NB4 (cell line): ENCODE data around the gene PCNX2.

Experiments used
- DNase-seq: peaks from one replicate; pipeline ENCODE4 v3.0.0; 2010; ENCODE audit warnings: low read depth
- H3K4me3 ChIP-seq: one replicate; pipeline ENCODE4 v1.5.1; 2011; ENCODE audit warnings: mild to moderate bottlenecking, low read depth, low read length, moderate library complexity
- MYC ChIP-seq: IDR thresholded peaks from 2 replicates; pipeline ENCODE4 v1.6.1; 2011; ENCODE audit warnings: low read depth, low read length
- POLR2A ChIP-seq: IDR thresholded peaks from 2 replicates; pipeline ENCODE4 v1.6.1; 2011; ENCODE audit warnings: mild to moderate bottlenecking; ENCODE audit not compliant: insufficient read length; ENCODE audit errors: extremely low read depth
- TF ChIP-seq, protein P1 (sequence below): IDR thresholded peaks from one replicate; pipeline ENCODE4 v1.5.1; 2012; ENCODE audit warnings: low read depth, low read length
- TF ChIP-seq, protein P2 (sequence below): IDR thresholded peaks from 2 replicates; pipeline ENCODE4 v1.6.1; 2011; ENCODE audit warnings: low read depth, low read length

The PCNX2 gene

DNA sequence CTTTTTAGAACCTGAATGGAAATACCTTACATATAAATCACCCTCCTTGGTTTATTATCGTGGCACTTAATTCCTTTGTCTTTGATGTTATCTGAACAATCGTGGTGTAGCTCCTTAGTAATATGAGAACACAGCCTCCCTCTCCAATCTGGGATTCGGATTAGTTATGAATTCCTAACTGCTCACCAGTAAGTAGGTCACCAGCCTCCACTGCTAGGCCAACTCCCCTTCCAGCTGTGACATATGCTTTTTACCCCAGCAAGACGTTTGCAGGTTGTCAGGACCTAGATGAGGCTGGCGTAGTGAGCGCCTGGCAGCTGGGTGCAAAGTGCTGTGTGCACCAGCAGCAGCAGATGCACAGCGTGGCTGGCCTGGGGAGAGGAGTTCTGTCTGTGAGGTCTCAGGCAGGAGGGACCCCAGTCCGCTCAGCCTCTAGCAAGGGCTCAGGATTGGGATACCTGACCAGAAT lies 306.9 kb downstream of the PCNX2 start:
- TF ChIP-seq, protein P1, sequence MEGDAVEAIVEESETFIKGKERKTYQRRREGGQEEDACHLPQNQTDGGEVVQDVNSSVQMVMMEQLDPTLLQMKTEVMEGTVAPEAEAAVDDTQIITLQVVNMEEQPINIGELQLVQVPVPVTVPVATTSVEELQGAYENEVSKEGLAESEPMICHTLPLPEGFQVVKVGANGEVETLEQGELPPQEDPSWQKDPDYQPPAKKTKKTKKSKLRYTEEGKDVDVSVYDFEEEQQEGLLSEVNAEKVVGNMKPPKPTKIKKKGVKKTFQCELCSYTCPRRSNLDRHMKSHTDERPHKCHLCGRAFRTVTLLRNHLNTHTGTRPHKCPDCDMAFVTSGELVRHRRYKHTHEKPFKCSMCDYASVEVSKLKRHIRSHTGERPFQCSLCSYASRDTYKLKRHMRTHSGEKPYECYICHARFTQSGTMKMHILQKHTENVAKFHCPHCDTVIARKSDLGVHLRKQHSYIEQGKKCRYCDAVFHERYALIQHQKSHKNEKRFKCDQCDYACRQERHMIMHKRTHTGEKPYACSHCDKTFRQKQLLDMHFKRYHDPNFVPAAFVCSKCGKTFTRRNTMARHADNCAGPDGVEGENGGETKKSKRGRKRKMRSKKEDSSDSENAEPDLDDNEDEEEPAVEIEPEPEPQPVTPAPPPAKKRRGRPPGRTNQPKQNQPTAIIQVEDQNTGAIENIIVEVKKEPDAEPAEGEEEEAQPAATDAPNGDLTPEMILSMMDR: no peak
- TF ChIP-seq, protein P2, sequence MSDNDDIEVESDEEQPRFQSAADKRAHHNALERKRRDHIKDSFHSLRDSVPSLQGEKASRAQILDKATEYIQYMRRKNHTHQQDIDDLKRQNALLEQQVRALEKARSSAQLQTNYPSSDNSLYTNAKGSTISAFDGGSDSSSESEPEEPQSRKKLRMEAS: no peak
- no peak for TF ChIP-seq POLR2A
- no peak for TF ChIP-seq MYC
- H3K4me3 ChIP-seq: no peak overlapping the region
- DNase-seq: no peak

DNA sequence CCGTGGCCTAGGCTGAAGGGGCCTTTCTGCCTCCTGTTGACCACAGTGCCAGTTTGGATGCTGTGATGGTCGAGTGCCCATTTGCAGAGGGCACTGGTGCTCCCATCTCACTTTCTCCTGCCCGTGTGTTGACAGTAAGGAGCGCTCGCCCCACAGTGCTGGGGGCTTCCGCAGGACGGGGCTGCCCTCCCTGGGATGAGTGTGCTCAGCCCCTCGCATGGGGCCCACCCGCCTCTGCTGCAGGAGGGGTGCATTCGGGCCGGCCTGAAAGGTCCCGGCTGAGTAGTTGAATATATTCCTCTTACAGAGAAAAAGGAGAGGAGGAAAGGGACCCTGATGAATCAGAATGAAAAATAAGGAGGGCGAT lies 307.8 kb downstream of the PCNX2 start:
- TF ChIP-seq POLR2A (no peak), MYC (no peak)
- TF ChIP-seq, protein P2: no peak
- TF ChIP-seq, protein P1: no peak
- no peak overlapping the region for H3K4me3 ChIP-seq
- no peak for DNase-seq

DNA sequence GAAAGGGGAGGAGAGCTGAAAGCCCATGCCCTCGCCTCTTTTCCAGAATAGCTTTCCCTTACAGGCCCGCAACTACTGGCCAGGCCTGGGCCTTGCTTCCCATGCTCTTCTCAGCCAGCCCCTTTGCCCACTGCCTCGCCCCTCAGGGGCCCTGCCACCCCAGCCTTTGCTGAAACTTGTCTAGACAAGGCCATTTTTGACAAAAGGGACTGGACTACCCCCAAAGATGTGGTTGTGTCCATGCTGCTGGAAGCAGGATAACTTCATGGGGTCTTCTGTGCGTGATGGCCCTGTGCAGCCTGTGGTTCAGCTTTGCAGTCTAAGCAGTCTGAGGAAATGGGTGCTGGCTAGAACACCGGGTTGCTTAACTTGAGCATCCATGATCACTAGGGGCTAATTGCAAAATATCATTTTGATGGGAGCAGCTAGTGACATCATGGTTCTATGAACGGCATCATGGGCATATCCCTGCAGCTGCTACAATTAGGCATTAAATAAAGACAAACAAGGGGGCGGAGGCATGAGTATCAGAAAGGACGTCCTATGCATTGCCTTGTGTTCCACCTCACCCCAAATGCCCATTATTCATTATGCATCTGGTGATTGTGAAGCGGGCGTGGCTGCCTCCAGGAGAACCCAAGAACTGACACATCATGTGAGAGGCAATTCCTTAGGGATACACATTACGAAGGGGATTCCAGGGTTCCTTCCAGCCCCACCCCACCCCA lies 308.3 kb downstream of the PCNX2 start:
- no peak for DNase-seq

DNA sequence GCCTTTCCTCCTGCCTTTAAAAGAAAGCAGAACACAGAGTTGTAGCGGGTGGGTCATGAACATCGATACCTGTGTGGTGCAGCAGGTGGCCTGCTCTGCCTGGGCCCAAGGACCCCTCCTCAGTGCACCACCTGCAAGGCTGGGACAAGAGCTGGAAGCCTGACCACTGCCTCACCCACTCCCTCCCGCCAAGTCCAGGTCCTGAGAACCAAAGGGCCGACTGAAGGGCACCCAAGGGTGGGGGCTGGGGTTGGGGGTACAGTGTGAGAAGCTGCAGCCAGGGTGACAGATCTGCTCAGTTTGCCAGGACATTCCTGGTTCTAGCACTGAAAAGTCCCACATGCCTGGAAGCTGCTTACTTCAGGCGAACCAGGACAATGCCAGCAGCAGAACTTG lies 309.0 kb downstream of the PCNX2 start:
- TF ChIP-seq POLR2A (no peak), MYC (no peak)
- TF ChIP-seq, protein P2: no peak
- TF ChIP-seq, protein P1: no peak
- H3K4me3 ChIP-seq: no peak overlapping the region
- DNase-seq: no peak

More for the DNA sequence above, 308.3 kb downstream of the PCNX2 start:
- H3K4me3 ChIP-seq: no peak overlapping the region
- TF ChIP-seq, protein P2: no peak
- TF ChIP-seq, protein P1: no peak
- TF ChIP-seq MYC (no peak), POLR2A (no peak)

DNA sequence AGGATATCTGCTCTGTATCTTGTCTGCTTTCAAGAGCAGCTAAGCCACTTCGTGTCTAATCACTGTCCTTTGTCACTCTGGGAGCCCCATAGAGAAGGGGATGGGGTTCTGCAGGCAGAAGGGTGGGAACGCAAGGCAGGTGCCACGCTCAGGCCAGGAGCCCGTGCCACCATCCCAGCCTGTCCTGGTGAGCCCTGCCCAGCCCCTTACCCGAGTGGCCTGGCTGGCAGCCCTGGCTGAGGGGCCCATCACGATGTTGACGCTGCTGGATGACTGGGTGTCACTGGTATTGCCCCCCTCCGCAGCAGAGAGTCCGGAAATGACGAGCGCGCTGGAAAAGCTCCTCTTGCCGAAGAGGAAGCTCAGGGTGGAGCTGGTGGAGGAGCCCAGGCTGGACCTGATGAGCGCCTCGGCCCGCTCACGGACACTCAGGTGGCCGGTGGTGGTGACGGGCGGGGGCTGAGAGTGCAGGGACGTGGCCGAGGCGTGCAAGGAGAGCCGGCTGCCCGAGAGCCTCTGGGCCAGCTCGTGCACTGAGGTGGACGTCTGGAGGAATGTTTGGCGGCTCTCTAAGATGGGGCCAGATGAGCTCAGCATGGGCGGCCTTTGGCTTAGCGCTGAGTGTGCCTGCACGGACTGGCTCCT lies 309.5 kb downstream of the PCNX2 start:
- no peak for TF ChIP-seq POLR2A
- TF ChIP-seq, protein P2: no peak
- TF ChIP-seq, protein P1: no peak
- no peak for TF ChIP-seq MYC
- DNase-seq: no peak
- H3K4me3 ChIP-seq: no peak overlapping the region
